ENCODE data around the gene HDGF.

HDGF gene

GRCh38 chr1:156725683-156726280 is 25.7 kb downstream of the HDGF start:
- peak; percentile 89 for DNase-seq (ENCODE audit: low spot score)

- DNase-seq (ENCODE audit: low spot score) = no peak
Measured at GRCh38 chr1:156721535-156721934, 29.9 kb downstream of the HDGF start.

- no peak for DNase-seq (ENCODE audit: low spot score)
Measured at GRCh38 chr1:156721131-156721530, 30.3 kb downstream of the HDGF start.

GRCh38 chr1:156717351-156717750 is 34.1 kb downstream of the HDGF start:
- DNase-seq (ENCODE audit: low spot score) = no peak

GRCh38 chr1:156714830-156715229 is 36.6 kb downstream of the HDGF start:
- no peak for DNase-seq (ENCODE audit: low spot score)

- no peak for DNase-seq (ENCODE audit: low spot score)
Measured at GRCh38 chr1:156712626-156713025, 38.8 kb downstream of the HDGF start.

GRCh38 chr1:156711011-156711817 is 40.3 kb downstream of the HDGF start:
- DNase-seq (ENCODE audit: low spot score) = no peak

- DNase-seq (ENCODE audit: low spot score) = no peak
Measured at GRCh38 chr1:156709757-156710489, 41.6 kb downstream of the HDGF start.

GRCh38 chr1:156709031-156709430 is 42.4 kb downstream of the HDGF start:
- no peak for DNase-seq (ENCODE audit: low spot score)

- DNase-seq (ENCODE audit: low spot score) = no peak
Measured at GRCh38 chr1:156708218-156708661, 43.2 kb downstream of the HDGF start.

- DNase-seq (ENCODE audit: low spot score) = peak; percentile 79
Measured at GRCh38 chr1:156707417-156708217, 43.9 kb downstream of the HDGF start.

GRCh38 chr1:156706657-156707416 is 44.6 kb downstream of the HDGF start:
- DNase-seq (ENCODE audit: low spot score) = peak; percentile 91

GRCh38 chr1:156705918-156706656 is 45.4 kb downstream of the HDGF start:
- DNase-seq (ENCODE audit: low spot score) = peak; percentile 92

GRCh38 chr1:156705321-156705917 is 46.1 kb downstream of the HDGF start, which contains the start of gene CRABP2:
Gene CRABP2 (minus strand): TSS chr1:156705583. CDS start chr1:156705446, 137 bp downstream.
- peak; percentile 86 for DNase-seq (ENCODE audit: low spot score)

- no peak for DNase-seq (ENCODE audit: low spot score)
Measured at GRCh38 chr1:156704930-156705320, 46.5 kb downstream of the HDGF start.

- no peak for DNase-seq (ENCODE audit: low spot score)
Measured at GRCh38 chr1:156704166-156704711, 47.2 kb downstream of the HDGF start.

GRCh38 chr1:156703741-156704140 is 47.7 kb downstream of the HDGF start:
- no peak for DNase-seq (ENCODE audit: low spot score)

GRCh38 chr1:156703336-156703735 is 48.1 kb downstream of the HDGF start:
- no peak for DNase-seq (ENCODE audit: low spot score)

- DNase-seq (ENCODE audit: low spot score) = peak; percentile 55
Measured at GRCh38 chr1:156700736-156701531, 50.5 kb downstream of the HDGF start.

Measured in left forelimb (tissue), 1 donor.